ENCODE results near the gene CREM. TPM values are rescaled to one million over a fixed set of nuclear protein-coding genes. Genes with fewer than 3 reads are reported as not detected.

CREM gene
- total RNA-seq, 1 donor from 2014 or later: 59.5 TPM

DNA sequence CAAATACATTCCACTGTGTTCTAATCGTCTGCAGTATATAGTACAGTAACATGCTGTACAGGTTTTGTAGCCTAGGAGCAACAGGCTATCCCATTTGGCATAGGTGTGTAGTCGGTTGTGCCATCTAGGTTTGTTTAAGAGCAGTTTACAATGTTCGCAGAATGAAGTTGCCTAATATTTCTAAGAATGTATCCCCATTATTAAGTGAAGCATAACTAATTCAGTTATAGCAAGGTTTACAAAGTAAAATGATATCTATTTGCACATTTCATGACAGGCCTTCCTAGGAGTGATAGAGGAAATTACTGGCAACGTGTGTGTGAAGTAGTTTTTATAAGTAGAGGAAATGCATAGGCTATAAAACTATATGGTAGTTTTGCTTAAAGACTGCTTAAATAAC lies 4.0 kb downstream of the CREM start:
- ATAC-seq (no peak), DNase-seq (ENCODE audit: low spot score) (no peak)
- intact Hi-C loops (cut with DNase I): no loop called here

DNA sequence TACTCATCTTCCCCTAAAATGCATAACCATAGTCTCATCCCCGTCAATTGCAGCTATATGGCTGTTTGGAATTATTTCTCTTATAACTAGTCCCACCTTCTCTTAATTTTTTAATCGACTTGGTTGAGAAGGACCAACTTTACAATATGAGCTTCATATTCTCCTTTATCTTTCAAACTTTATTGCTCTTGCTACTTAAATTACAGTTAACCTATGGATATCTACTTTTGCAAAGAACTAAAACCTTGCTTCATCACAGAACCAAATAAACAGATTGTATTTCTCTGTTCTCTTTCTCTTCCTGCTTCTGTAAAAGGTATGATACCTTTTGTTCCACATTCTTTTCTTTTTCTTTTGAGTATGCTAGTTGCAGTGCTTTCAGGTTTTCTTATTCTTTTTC lies 6.1 kb downstream of the CREM start:
- ATAC-seq: no peak
- no peak for DNase-seq (ENCODE audit: low spot score)
- intact Hi-C loops (cut with DNase I): no loop called here

DNA sequence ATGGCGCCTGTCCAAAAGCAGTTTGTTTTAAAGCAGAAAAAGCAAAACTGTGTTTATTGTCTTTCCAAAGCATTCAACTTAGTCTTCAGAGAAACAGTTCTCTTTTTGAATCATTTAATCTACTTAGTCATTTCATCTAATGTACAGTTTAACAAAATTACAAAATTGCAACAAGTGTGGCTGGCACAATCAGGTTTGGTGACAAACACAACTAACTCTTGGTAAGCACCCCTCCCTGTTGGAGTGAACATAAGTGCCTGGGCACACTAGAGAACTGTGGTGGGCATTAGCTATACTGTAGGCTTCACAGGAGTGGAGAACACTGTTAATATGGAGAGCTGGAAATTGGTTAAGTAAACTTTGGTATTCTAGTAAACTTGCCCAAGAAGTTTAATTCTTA lies 6.9 kb downstream of the CREM start:
- DNase-seq (ENCODE audit: low spot score) (no peak), ATAC-seq (no peak)
- intact Hi-C loops (cut with DNase I): no loop called here

DNA sequence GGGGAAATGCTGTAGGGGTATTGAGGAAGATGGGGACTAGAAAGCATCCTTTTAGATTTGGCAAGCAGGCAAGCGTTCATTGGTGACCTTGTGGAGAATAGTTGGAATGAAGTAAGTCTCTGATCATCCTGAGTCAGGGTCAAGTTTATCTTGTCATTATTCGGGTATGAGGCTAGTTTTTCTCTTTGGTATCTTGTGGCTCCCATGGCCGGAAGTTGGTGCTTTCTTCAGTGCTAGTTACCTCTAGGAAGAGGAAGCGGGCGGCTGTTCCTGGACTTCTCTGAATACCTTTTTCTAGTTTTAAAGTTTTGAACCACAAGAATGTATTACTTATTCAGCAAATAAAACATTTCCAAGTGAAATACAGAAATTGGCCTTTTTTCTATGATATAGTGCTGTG lies 9.2 kb downstream of the CREM start:
- intact Hi-C loops (cut with DNase I): no loop called here
- ATAC-seq (no peak), DNase-seq (ENCODE audit: low spot score) (no peak)

DNA sequence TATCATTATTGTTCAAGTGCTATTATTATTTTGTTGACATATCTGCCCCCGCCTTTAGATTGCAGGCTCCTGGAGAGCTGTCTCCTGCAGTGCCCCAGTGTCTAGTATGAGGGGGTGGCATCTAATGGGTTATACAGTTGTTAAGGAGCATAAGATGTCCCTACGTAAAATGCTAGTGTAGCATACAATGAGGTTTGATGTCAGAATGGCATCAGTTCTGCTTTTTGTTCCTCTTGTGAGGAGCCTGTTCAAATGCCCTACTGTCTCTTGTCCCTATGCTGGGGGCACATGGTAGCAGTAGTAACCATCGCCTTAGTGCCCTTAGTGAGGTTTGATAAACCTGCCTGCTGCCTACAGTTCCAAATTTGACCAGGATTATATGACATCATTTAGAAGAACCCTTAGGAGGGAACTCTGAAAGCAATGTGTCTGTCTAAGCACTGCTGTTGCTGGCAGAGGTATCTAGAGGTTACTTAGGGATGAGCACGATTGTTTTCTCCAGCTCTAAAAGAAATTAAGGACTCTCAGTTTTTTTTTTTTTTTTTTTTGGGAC lies 9.7 kb downstream of the CREM start:
- ATAC-seq: peak; percentile 65
- intact Hi-C loops (cut with DNase I): no loop called here

DNA sequence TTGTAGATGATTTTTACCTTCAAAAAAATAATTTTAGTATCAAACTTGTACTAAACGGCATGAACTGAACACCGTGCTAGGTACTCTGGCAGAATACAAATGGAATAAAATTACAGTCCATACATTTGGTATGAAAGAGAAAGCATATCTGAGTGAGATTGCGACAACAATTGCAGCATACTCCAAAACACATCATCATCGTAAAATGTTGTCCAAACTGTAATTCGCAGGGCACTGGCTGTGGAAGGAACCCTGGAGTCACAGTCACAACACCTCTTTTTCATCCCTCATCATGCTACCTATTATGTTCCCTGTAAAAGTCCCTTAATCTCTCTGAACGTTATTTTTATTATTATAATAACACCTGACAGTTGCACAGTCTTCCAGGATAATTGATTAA lies 13.5 kb downstream of the CREM start:
- intact Hi-C loops (cut with DNase I): no loop called here
- DNase-seq (ENCODE audit: low spot score) (no peak), ATAC-seq (no peak)

More for the DNA sequence above, 9.7 kb downstream of the CREM start:
- no peak for DNase-seq (ENCODE audit: low spot score)

DNA sequence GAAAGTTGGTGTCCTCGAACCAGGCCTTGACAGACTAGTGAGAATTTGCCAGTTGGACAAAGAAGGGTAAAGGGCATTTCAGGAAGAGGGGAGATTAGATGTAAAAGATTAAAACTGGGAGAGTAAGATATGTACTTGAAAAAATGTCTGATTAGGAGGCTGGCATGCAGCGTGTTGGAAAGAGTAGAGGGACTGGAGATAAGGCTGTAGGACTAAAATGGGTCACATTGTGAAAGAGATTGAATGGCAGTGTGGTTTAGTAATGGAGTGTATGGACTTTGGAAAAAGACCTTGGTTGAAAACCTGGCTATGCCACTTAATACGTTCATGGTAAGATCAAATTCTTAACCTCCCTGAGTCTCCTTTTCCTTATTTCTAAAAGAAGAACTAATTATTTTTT lies 14.1 kb downstream of the CREM start:
- DNase-seq (ENCODE audit: low spot score): no peak
- intact Hi-C loops (cut with DNase I): no loop called here
- no peak for ATAC-seq

GRCh38 chr10:35150308-35150707 lies 23.7 kb downstream of the CREM start:
- intact Hi-C loops (cut with DNase I): no loop called here
- ATAC-seq: no peak
- DNase-seq (ENCODE audit: low spot score): no peak

DNA sequence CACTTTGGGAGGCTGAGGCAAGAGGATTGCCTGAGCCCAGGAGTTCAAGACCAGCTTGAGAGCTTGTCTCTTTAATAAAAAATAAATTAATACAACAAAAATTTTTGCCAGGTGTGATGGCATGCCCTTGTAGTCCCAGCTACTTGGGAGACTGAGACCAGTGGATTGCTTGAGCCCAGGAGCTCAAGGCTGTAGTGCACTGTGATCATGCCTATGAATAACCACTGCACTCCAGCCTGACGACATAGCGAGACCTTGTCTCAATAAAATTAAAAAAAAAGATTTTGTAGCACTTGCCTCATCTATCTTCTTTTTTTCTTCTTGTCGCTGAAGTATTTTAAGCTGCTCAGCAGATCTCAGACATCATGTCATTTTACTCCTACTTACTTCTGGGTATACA lies 26.3 kb downstream of the CREM start:
- no peak for ATAC-seq
- DNase-seq (ENCODE audit: low spot score): no peak
- intact Hi-C loops (cut with DNase I): no loop called here

- ATAC-seq: no peak
- intact Hi-C loops (cut with DNase I): no loop called here
- no peak for DNase-seq (ENCODE audit: low spot score)
These were observed 27.1 kb downstream of the CREM start for GRCh38 chr10:35153716-35154115.

DNA sequence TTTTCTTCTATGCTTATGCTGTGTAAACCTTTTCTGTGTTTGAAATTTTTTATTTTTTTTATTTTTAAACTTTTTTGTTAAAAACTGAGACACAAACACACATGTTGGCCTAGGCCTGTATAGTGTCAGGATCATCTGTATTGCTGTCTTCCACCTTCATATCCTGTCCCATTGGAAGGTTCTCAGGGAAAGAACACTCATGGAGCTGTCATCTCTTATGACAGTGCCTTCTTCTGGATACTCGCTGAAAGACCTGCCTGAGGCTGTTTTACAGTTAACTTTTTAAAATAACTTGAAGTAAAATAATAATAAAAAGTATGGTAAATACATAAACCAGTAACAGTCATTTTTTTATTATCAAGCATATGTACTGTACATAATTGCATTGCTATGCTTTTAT lies 34.1 kb downstream of the CREM start:
- DNase-seq (ENCODE audit: low spot score): no peak
- intact Hi-C loops (cut with DNase I): no loop called here
- no peak for ATAC-seq

GRCh38 chr10:35161906-35162305 lies 35.3 kb downstream of the CREM start:
- DNase-seq (ENCODE audit: low spot score) (no peak), ATAC-seq (no peak)
- intact Hi-C loops (cut with DNase I): no loop called here

DNA sequence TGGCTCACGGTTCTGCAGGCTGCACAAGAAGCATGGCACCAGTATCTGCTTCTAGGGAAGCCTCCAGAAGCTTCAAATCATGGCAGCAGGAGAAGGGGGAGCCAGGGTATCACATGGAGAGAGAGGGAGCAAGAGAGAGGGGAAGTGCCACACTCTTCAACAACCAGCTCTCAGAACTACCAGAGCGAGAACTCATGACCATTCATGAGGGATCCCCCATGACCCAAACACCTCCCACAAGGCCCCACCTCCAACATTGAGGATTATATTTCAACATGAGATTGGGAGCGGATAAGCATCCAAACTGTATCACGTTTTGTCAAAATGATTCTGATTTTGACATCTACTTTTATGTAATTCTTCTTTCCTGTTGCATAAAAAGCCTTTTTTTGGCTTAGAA lies 38.5 kb downstream of the CREM start:
- DNase-seq (ENCODE audit: low spot score) (no peak), ATAC-seq (no peak)
- intact Hi-C loops (cut with DNase I): no loop called here

GRCh38 chr10:35165811-35166210 lies 39.2 kb downstream of the CREM start:
- intact Hi-C loops (cut with DNase I): no loop called here
- no peak for DNase-seq (ENCODE audit: low spot score)
- no peak for ATAC-seq

DNA sequence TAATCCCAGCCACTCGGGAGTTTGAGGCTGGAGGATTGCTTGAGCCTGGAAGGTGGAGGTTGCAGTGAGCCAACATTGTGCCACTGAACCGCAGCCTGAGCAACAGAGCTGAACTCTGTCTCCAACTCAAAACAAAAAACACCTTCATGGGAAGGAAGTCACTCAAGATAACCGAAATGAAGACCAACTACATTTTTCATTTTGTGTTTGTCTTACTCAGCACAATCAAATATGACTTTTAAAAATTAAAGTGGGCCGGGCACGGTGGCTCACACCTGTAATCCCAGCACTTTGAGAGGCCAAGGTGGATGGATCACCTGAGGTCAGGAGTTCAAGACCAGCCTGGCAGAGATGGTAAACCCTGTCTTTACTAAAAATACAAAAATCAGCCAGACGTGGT lies 40.0 kb downstream of the CREM start:
- intact Hi-C loops (cut with DNase I): no loop called here
- no peak for ATAC-seq
- no peak for DNase-seq (ENCODE audit: low spot score)

DNA sequence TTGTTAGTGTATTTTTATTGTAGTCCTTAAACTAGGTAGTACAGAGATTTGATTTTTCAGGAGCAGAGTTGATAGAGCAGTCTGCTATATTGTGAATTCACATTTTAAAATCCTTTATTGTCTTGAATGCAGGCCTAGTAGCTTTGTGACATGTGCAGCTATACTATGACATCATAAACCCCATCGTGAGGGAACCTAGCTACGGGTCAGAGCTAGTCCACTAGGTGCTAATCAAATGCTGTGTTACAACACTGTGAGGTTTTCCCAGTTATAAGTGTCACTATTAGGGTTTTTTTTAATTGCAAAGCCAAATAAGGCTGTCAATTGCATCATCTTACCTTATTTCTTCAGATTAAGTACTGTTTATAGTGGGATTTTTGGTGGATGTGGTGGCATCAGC lies 40.7 kb downstream of the CREM start:
- ATAC-seq: no peak
- intact Hi-C loops (cut with DNase I): no loop called here
- no peak for DNase-seq (ENCODE audit: low spot score)

GRCh38 chr10:35172146-35172545 lies 45.5 kb downstream of the CREM start:
- peak; percentile 28 for ATAC-seq
- no peak for DNase-seq (ENCODE audit: low spot score)
- intact Hi-C loops (cut with DNase I): no loop called here

GRCh38 chr10:35172574-35172973 lies 45.9 kb downstream of the CREM start:
- ATAC-seq (peak; percentile 64), DNase-seq (ENCODE audit: low spot score) (no peak)
- intact Hi-C loops (cut with DNase I): no loop called here

DNA sequence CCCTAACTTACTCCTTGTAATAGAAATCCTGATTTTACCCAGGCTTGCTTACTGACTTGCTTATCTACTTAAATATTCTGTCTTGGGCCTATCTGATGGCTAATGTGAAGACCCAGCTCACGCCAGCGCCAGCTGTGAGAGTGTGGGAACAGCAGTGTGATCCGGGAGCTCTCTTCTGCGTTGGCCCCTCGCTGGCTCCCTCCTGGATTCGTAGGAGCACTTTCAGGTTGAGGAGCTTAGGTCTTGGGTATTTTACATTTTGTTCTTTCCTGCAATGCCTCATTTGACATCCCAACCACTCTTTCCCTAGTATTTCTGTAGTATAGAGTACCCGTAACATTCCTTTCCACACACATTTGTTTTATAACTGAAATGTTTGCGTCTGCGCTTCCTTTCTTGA lies 51.7 kb downstream of the CREM start:
- intact Hi-C loops (cut with DNase I): no loop called here
- DNase-seq (ENCODE audit: low spot score) (no peak), ATAC-seq (no peak)

DNA sequence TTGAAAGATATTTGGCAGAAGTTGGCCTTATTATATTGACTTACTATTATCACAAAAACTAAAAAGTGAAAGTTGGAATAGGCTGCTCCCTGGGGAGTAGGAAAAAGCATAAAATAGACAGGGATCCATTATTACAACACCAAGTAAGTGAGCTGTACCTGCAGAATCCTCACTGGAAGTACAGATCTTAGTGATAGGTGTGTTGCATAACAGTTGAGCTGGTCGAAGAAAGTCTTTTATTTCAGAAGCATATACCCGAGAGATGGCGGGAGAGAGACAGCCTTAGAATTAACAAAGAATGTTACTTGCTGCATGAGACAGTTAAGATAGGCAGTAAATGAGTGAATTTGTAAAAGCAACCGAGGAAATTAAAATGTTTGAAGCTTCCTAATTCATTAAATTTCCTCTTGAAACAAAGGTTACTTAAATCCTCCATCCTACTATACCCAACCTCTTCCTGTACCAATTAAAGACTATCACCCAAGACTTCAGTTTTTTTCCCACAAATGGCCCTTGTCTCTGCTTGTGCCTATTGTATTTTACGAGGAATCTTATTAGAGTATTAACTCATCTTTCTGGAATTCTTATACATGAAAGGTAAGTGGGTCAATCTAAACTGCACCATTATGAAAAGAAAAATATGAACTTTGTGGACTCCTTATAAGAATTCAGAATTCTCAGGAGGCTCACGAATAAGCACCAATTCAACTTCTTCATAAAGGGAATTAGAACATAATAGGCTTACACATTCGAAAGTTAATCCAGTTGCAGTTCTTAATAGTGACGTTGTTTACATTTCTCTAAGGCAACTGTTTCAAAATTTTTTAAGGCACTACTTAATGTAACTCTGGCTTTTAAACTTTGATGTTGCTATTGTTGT lies 56.2 kb downstream of the CREM start:
- intact Hi-C loops (cut with DNase I): no loop called here
- DNase-seq (ENCODE audit: low spot score) (no peak), ATAC-seq (no peak)

Measured in sciatic nerve (tissue), 2 donors.